GM18498 (cell line): ENCODE measurements around the gene GATA1.
"Not testable (repeated sequence)": the region's sequence is repeated elsewhere in the genome, so short reads cannot be mapped to it uniquely, and the experiment has no call there.

ENCODE experiments used
- ATAC-seq: cut with Tn5 transposase; IDR thresholded peaks from one replicate; pipeline ENCODE4 v1.9.1; 2021; ENCODE audit warnings: mild to moderate bottlenecking, moderate library complexity; ENCODE audit not compliant: unreplicated experiment

The GATA1 gene

DNA sequence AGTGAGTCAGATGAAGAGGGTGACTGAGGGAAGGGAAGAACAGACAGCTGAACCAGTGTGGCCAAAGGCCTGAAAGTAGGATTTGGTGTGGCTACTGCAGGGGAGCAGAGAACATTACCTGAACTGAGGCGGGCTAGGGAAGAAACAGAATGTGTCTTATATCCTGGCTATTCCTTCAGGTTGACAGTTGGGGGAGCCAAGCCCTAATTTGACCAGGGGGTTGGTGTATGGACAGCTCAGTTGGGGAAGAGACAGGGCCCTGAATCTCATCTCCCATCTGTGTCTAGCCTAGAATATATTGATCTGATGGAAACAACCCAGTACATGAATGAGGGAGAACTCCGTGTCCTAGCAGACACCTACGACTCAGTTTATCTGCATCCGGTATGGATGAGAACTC, 19.7 kb downstream of the GATA1 start:
- no peak for ATAC-seq

DNA sequence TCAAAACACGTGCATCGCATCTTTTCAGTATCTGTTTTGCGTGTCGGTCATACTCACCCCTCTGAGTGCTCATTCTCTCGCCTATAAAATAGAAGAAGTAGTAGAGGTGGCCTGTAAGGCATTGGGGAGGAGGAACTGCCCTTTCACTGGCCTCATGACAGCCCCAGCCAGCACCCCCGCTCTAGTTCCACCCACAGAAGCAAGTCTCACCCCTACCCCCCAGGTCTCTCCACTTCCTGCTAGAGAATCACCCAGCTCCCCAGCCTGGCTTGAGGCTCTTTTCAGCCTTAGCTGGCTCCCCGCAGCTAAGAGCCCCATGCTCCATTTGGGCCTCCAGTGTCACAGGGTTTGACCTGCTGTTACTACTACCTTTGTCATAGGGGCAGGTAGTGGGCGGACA, 27.3 kb downstream of the GATA1 start:
- ATAC-seq: no peak

DNA sequence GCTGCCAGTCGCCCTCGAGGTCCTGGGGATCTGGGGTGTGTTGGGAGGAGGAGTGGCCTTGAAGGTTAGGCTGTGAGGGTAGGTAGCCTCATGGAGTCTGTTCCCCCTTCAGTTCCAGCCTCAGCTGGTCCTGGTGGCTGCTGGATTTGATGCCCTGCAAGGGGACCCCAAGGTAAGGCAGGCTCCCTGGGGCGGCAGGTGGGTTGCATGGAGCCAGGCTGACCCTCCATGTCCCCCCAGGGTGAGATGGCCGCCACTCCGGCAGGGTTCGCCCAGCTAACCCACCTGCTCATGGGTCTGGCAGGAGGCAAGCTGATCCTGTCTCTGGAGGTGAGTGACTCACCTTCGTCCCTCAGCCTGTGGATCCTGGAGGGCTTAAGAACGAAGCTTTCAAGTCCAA, 28.3 kb downstream of the GATA1 start:
- no peak for ATAC-seq

DNA sequence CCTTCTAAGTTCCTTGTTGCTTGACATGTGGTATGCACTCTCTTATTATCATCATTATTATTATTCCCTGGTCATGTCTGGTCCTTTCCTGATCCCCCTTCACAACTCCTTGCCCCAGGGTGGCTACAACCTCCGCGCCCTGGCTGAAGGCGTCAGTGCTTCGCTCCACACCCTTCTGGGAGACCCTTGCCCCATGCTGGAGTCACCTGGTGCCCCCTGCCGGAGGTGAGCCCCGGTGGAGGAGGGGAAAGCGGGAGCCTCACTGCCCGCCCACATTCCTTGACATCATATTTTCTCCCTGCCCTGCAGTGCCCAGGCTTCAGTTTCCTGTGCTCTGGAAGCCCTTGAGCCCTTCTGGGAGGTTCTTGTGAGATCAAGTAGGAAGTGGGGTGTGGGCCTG, 28.9 kb downstream of the GATA1 start:
- no peak for ATAC-seq

DNA sequence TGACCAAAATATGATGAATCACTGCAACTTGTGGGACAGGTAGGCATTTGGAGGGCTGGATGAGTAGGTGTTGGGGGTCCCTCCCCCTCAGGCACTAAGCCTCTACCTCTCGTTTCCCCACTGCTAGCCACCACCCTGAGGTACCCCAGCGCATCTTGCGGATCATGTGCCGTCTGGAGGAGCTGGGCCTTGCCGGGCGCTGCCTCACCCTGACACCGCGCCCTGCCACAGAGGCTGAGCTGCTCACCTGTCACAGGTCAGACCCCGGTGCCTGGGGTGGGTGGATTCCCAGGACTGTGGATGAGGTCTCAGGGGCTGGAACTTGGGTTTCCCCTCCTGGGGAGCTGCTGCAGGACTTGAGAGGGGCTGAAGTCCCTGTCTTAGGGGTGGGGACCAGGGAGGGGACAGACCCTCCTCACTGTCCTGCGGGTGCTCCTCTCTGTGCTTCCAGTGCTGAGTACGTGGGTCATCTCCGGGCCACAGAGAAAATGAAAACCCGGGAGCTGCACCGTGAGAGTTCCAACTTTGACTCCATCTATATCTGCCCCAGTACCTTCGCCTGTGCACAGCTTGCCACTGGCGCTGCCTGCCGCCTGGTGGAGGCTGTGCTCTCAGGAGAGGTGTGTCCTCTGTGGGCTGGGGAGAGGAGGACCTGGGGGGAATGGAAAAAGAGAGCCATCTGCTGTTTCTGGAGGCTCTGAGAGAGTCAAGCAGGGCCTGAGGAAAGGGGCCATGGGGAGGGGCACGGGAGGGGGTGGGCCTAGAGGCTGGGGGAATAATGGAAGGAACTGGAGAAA, 29.8 kb downstream of the GATA1 start:
- no peak for ATAC-seq

DNA sequence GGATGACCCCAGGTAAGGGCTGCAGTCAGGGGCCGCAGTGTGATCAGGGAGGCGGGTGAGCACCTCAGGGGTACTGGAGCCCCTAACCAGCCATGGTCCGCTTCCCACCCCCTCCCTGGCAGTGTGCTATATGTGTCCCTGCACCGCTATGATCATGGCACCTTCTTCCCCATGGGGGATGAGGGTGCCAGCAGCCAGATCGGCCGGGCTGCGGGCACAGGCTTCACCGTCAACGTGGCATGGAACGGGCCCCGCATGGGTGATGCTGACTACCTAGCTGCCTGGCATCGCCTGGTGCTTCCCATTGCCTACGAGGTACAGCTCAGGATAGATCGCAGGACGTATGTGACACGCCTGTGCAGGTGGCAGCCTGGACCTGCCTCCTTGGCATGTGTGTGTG, 31.7 kb downstream of the GATA1 start:
- no peak for ATAC-seq

DNA sequence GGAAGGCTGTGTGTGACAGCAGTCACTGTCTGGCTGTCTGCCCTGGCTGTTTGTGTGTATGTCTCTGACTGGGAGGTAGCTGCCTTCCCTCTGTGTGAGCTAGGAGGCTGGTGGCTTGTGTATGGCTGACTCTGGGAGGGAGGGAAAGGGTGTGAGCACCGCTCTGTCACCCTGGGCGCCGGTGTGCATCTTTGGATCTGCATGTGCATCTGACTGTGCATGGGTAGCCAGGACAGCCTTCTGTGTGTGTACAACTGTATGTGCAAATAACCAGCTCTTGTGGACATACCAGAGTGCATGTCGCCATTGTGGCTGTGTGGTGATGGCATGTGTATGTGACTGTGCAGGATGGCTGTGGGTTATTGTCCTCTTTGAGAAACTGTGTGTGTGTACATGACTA, 32.5 kb downstream of the GATA1 start:
- no peak for ATAC-seq

DNA sequence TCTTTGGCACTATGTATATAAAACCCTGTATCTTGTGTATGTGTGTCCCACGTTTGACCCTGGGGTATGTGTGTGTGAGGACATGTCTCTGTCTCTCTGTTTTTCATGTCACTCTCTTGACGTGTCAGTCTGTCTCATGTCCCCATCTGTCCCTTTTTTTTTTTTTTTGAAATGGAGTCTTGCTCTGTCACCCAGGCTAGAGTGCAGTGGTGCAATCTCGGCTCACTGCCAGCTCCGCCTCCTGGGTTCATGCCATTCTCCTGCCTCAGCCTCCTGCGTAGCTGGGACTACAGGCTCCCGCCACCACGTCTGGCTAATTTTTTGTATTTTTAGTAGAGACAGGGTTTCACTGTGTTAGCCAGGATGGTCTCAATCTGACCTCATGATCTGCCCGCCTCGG, 33.0 kb downstream of the GATA1 start:
- not testable (repeated sequence) for ATAC-seq

DNA sequence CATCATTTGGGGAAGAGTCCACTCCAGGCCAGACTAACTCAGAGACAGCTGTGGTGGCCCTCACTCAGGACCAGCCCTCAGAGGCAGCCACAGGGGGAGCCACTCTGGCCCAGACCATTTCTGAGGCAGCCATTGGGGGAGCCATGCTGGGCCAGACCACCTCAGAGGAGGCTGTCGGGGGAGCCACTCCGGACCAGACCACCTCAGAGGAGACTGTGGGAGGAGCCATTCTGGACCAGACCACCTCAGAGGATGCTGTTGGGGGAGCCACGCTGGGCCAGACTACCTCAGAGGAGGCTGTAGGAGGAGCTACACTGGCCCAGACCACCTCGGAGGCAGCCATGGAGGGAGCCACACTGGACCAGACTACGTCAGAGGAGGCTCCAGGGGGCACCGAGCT, 36.7 kb downstream of the GATA1 start:
- no peak for ATAC-seq

DNA sequence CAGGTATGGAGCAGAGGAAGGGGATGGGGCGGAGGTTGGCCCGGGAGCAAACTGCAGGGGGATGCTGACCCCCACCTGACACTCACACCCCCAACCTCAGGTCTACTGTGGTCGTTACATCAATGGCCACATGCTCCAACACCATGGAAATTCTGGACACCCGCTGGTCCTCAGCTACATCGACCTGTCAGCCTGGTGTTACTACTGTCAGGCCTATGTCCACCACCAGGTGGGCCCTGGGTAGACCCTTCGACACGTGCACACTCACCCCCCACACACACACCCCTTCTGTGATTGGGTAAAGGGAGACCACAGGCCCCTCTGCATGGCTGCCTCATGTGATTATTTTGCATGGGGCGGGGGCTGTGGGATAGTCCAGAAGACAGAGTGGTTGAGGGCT, 37.7 kb downstream of the GATA1 start:
- no peak for ATAC-seq

DNA sequence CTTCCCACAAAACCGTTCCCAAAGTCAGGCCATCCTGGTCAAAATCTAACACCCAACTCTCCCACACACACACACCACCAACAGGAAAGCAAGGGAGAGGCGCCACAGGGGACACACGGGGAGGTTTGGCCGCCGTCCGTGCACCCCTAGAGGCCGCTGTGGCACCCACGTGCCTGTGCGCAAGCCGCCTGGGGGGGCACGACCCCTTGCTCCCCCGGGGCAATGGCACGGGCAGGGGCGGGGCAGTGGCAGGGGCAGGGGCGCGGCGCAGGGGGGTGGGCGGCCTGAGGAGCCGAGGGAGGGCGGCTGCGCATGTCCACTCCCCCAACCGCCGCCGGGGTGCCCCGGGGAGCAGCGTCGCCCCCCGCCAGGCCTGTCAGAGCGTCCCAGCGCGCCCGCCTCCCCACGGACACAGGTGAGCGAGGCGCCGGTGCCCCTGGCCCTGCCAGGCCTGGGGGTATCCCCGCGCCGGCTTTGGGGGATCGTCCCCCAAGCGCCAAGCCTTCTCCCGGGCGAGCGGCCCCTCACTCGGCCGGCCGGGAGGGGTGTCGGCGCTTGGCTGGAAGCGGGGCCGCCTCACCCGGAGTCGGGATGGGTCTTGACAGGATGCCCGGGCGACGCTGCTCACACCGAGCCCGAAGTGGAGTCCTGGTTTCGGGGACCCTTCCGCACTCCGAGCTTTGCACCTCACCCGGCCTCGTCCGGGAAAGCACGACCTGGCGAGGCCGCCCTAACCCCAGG, 39.9 kb downstream of the GATA1 start, which contains the start of gene ERAS:
ERAS (plus strand) TSS at position 379 of the 741 bp plus-strand sequence. CDS start 2,611 bp downstream, outside the sequence.
- ATAC-seq: no peak

DNA sequence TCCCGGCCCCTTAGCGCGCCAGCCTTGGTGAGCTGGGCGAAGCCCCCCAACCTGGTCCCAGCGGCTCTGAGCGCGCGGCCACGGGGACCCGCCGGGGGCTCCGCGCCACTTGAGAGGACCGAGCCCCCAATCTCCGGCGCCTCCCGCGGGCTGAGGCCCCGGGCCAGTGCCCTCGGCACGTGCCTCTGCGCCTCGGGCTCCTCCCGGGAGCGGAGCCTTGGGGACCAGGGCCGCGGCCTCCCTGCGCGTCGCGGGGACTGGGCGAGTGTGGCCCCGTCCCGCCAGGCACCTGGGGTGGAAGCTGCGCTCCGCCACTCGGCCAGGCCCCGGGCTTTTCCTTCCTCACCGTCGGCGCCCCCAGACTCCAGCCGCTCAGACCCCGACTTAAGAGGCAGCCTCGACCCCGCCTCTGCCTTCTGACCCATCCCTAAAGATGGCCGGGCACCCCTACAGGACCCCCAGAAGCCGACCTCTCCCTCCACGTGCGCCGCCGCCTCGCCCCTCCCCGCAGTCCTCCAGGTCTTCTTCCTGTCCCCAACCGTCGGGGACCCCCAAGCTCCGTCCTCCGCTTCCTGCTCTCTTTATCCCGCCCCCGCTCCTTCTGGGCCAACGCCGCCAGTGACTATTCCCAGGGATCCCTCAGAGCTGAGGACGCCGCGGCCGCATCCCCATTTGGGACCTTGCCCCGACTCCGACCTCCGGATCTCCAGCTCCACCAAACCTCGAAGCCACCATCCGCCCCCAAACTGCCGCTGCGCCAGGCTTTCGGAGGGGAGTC, 40.7 kb downstream of the GATA1 start:
- no peak for ATAC-seq

DNA sequence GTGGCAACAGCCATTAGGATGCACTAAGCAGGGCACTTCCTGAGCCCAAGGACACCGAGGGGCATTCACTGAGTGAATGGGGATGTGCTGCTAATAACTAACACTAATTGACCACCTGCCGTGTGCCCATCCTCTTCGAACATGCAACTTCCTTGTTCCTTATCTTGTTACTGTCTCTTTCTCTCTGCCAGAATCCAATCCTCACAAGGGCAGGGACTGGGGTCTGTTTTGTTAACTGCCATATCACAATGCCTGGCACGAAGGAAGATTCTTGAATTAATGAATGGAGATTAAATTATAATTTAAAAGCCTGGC, 41.2 kb downstream of the GATA1 start:
- ATAC-seq: no peak

DNA sequence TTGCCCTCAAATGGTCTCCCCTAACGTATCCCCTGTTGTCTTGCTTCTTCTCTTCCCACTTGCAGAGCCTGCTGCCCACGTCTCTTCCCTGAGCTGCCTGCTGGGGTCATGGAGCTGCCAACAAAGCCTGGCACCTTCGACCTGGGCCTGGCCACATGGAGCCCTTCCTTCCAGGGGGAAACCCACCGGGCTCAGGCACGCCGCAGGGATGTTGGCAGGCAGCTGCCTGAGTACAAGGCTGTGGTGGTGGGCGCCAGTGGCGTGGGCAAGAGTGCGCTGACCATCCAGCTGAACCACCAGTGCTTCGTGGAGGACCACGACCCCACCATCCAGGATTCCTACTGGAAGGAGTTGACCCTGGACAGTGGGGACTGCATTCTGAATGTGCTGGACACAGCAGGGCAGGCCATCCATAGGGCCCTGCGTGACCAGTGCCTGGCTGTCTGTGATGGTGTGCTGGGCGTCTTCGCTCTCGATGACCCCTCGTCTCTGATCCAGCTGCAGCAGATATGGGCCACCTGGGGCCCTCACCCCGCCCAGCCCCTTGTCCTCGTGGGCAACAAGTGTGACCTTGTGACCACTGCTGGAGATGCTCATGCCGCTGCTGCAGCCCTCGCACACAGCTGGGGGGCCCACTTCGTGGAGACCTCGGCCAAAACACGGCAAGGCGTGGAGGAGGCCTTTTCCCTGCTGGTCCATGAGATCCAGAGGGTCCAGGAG, 42.8 kb downstream of the GATA1 start:
- ATAC-seq: no peak

DNA sequence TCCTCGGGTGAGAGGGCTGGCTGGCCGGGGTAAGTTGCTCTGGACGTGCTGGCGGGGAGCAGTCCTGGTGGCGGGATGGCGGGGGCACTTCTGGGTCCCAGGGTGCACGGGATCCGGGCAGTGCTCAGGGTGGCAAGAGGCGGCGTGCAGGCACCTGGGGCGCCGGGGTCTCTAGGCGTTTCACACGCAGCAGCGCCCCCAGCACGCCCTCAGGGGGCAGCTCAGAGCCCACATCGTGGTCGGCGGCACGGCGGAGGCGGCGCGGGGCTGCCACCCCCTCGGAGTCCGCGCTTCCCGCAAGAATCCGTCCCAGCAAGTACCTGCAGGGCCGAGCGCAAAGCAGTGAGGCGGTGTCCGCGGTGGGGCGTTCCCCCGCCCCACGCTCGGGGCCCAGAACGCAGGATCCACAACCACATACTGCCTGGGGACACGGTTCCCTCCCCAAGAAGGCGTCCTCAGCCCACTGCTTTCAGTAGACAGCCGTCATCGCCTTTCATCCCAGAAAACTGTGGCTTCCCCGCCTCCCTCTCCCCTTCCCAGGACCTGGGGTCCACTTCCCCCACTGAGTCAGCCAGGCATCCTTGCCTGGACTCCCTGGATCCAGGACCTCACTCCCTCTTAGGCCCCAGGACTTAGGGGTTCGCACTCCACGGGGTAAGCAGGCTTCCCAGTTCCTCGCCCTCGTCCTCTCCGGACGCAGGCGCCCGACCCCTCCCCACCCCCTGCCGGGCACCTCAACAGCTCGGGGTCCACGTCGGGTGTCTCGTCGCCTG, 44.9 kb downstream of the GATA1 start:
- ATAC-seq: no peak

DNA sequence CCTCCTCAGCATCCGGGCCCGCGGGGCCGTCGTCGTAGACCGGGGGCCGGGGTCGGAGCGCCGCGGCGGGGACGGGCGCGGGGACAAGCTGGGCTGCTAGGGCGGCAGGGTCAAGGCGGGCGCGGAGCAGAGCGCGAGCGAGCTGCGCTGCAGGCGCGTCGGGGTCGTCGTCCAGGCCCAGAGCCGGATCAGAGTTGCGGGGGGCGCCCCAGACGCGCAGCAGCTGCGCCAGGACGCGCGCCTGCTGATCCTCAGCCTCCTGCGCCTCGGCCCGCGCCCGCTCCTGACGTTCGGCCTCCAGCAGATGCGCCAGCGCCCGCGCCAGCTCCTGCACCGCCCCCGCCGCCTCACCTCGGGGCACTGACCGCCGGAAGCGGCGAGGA, 45.5 kb downstream of the GATA1 start:
- ATAC-seq: no peak

DNA sequence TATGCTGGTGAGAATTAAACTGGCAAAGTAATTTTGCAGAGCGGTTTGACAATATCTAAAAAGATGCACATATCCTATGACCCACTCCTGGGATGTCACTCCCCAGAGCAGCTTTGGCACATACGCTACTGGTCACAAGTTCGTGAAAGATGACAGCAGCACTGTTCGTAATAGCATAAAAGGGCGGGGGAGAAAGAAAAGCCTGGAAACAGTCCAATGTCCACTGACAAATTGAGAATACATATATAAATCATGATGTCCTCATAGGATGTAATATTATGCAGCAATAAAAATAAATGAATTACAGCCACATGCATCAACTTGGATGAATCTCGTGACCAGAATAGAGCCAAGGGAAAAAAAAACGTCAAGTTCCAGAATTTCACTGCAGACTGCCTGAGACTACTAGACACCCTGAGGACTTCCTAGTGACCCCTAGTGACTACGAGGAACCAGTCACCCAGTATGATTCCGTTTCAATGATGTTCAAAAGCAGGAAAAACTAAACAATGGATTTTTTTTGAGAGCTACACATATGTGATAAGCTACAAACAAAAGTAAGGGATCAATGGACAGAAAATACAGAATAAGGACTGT, 47.2 kb downstream of the GATA1 start:
- no peak for ATAC-seq

DNA sequence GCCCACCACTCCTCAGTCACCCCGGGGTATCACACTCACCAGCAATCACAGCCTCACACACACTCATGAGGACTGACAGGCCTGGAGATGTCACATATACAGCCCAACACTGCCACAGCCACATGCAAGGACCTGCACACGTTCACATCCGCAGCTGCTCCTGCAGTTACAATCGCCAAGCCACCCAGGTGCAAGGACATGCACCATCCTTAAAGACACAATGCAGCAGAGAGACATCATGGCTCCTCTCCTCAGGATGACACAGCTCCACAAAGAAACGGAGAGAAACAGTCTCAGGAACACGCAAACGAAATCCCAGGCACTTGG, 48.0 kb downstream of the GATA1 start:
- no peak for ATAC-seq

DNA sequence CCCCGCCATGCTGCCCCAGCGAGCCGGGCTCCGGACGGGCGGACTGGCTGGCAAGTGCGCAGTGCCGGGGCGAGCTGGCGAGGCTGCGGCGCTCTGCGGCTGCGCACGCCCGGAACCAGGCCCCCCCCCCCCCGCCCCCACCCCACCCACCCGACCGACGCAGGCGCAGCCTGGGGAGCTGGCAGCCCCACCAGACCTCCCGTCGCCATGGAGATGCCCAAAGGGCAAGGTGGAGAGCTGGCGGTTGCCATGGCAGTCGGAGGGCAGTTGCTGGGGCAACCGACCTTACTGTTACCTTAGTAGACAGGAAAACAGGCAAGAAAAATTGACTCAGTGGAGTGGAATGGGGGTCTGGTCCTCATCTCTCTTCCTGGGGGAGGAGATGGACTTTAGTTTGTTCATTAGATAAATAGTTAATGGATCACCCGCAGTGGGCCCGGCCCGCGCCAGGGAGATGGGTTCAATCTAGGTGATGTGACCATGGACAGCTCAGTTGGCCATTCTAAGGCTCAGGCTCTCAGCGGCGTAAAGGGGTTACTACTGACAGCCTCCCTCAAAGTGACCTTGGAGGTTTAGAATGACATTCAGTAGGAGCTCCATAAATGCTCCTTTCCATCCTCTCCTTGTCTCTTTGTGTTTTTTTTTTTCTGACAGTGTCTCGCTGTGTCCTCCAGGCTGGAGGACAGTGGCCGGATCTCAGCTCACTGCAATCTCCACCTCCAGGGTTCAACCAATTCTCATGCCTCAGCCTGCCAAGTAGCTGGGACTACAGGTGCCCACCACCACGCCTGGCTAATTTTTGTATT, 49.3 kb downstream of the GATA1 start, which contains the start of gene PCSK1N:
PCSK1N (minus strand) TSS at position 87 of the 806 bp plus-strand sequence; CDS start at position 9, 78 bp downstream.
- ATAC-seq: no peak
